OCI-M2 (cell line): ENCODE results near the gene MTHFSD.

ENCODE experiments used
- DNase-seq: peaks from one replicate; lab custom pipeline; 2025; ENCODE audit not compliant: unreplicated experiment; lab: John Stamatoyannopoulos, UW

The MTHFSD gene

GRCh38 chr16:86514481-86515376 is 40.3 kb downstream of the MTHFSD start:
- DNase-seq: no peak

- DNase-seq: no peak
Observed at GRCh38 chr16:86513471-86514277, 41.4 kb downstream of the MTHFSD start.

- DNase-seq: no peak
Observed at GRCh38 chr16:86512860-86513470, 42.1 kb downstream of the MTHFSD start.

- DNase-seq: no peak
Observed at GRCh38 chr16:86512301-86512859, 42.7 kb downstream of the MTHFSD start.

- DNase-seq: no peak
Observed at GRCh38 chr16:86511317-86512161, 43.5 kb downstream of the MTHFSD start.

GRCh38 chr16:86510465-86511261 is 44.4 kb downstream of the MTHFSD start, which contains the start of gene FOXF1:
Gene FOXF1 (plus strand): TSS chr16:86510527. CDS start chr16:86510570, 43 bp downstream.
- DNase-seq: no peak

GRCh38 chr16:86509759-86510464 is 45.1 kb downstream of the MTHFSD start:
- DNase-seq: no peak

GRCh38 chr16:86508947-86509758 is 45.9 kb downstream of the MTHFSD start:
- DNase-seq: no peak

- DNase-seq: no peak
Observed at GRCh38 chr16:86508028-86508946, 46.7 kb downstream of the MTHFSD start.

- DNase-seq: no peak
Observed at GRCh38 chr16:86507173-86508027, 47.6 kb downstream of the MTHFSD start.

GRCh38 chr16:86505899-86506864 is 48.9 kb downstream of the MTHFSD start:
- no peak for DNase-seq

- DNase-seq: no peak
Observed at GRCh38 chr16:86505185-86505898, 49.7 kb downstream of the MTHFSD start.

- DNase-seq: no peak
Observed at GRCh38 chr16:86504315-86505184, 50.5 kb downstream of the MTHFSD start.
